SK-N-SH (cell line): ENCODE data around the gene ERC1.

ENCODE experiments used
- GABPA ChIP-seq: IDR thresholded peaks from 2 replicates; pipeline ENCODE4 v1.4.0; 2012; ENCODE audit warnings: low read depth, mild to moderate bottlenecking
- MXI1 ChIP-seq: IDR thresholded peaks from 2 replicates; pipeline ENCODE4 v1.6.1; 2012; ENCODE audit warnings: mild to moderate bottlenecking, low read depth, low read length, improper control_type of control experiment
- POLR2AphosphoS5 ChIP-seq: IDR thresholded peaks from 2 replicates; pipeline ENCODE4 v1.6.1; 2012; ENCODE audit warnings: low read depth, low read length
- RCOR1 ChIP-seq: fragments of 150-350 bp; IDR thresholded peaks from 2 replicates; pipeline ENCODE4 v1.6.1; 2017; ENCODE audit warnings: antibody characterized with exemption, low read length
- RFX5 ChIP-seq: IDR thresholded peaks from 2 replicates; pipeline ENCODE4 v1.6.1; 2012; ENCODE audit warnings: mild to moderate bottlenecking, improper control_type of control experiment, low read length
- TCF12 ChIP-seq: IDR thresholded peaks from 2 replicates; pipeline ENCODE4 v1.4.0; 2012
- ZBTB33 ChIP-seq: IDR thresholded peaks from 2 replicates; pipeline ENCODE4 v1.4.0; 2012; ENCODE audit warnings: low read depth, borderline replicate concordance
- TF ChIP-seq, protein P1 (sequence below): fragments of 200-600 bp; sonication (generic); IDR thresholded peaks from 2 replicates; pipeline ENCODE4 v1.6.1; 2017; ENCODE audit warnings: antibody characterized with exemption, mild to moderate bottlenecking, moderate library complexity
- TF ChIP-seq, protein P2 (sequence below): IDR thresholded peaks from 2 replicates; pipeline ENCODE4 v1.6.1; 2012; ENCODE audit warnings: mild to moderate bottlenecking, low read depth, low read length, moderate library complexity

DNA sequence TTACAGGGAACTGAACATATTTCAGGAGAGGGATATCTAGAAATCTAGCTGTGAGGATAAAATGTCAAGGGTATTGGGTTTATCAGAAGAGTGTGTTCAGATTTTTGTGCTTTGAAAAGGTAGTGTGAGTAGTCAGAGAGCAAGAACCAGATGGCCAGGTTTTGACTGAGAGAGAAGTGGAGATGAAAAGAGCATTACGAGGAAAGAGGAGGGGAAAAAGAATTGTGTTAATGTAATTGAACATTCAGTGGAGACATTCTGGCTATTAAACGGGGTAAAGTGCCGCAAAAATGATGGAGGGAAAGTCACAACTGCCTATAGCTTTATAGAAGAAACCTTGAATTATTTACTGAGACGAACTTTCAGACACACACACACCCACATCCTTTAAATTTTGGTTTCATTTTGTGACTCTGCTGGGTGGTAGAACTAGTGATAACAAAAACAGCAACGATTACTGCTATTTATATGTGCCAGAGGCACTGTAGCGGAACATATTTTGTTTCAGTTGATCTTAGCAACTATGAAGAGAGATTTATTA, 213.6 kb downstream of the ERC1 start:
- TF ChIP-seq, protein P1, sequence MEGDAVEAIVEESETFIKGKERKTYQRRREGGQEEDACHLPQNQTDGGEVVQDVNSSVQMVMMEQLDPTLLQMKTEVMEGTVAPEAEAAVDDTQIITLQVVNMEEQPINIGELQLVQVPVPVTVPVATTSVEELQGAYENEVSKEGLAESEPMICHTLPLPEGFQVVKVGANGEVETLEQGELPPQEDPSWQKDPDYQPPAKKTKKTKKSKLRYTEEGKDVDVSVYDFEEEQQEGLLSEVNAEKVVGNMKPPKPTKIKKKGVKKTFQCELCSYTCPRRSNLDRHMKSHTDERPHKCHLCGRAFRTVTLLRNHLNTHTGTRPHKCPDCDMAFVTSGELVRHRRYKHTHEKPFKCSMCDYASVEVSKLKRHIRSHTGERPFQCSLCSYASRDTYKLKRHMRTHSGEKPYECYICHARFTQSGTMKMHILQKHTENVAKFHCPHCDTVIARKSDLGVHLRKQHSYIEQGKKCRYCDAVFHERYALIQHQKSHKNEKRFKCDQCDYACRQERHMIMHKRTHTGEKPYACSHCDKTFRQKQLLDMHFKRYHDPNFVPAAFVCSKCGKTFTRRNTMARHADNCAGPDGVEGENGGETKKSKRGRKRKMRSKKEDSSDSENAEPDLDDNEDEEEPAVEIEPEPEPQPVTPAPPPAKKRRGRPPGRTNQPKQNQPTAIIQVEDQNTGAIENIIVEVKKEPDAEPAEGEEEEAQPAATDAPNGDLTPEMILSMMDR, result no peak
- TF ChIP-seq TCF12 (no peak), RCOR1 (no peak), POLR2AphosphoS5 (no peak), RFX5 (no peak), MXI1 (no peak), GABPA (no peak), ZBTB33 (no peak)
- TF ChIP-seq, protein P2, sequence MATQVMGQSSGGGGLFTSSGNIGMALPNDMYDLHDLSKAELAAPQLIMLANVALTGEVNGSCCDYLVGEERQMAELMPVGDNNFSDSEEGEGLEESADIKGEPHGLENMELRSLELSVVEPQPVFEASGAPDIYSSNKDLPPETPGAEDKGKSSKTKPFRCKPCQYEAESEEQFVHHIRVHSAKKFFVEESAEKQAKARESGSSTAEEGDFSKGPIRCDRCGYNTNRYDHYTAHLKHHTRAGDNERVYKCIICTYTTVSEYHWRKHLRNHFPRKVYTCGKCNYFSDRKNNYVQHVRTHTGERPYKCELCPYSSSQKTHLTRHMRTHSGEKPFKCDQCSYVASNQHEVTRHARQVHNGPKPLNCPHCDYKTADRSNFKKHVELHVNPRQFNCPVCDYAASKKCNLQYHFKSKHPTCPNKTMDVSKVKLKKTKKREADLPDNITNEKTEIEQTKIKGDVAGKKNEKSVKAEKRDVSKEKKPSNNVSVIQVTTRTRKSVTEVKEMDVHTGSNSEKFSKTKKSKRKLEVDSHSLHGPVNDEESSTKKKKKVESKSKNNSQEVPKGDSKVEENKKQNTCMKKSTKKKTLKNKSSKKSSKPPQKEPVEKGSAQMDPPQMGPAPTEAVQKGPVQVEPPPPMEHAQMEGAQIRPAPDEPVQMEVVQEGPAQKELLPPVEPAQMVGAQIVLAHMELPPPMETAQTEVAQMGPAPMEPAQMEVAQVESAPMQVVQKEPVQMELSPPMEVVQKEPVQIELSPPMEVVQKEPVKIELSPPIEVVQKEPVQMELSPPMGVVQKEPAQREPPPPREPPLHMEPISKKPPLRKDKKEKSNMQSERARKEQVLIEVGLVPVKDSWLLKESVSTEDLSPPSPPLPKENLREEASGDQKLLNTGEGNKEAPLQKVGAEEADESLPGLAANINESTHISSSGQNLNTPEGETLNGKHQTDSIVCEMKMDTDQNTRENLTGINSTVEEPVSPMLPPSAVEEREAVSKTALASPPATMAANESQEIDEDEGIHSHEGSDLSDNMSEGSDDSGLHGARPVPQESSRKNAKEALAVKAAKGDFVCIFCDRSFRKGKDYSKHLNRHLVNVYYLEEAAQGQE, result no peak
